Activated CD4-positive, alpha-beta T cell treated with anti-CD3 and anti-CD28 coated beads for 48 hours (primary cell): ENCODE data around the gene LDLRAD4.
A peak's percentile ranks its signal among the peaks of the same experiment; 100 is the strongest.

Experiments used
- DNase-seq: peaks from one replicate; pipeline ENCODE4 v3.0.0-alpha.2; 2020

The LDLRAD4 gene

DNA sequence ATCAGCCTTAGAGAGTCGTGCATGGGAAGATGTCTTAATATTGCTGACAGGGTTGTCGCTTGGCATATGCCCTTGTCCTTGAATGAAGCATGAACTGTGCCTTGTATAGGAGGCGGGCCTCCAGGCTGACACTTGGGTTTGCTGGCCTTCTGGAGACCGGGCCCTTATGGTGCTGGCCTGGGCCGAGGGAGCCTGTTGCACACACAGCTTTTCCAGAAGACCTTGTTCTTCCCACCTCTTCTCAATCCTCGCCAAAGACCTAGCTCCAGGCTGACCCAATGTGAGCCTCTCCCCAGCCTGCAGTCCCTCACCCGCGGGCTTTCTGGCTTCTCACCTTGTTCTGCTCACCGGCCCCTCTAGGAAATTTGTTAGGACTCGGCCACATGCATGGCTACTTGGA, 308.7 kb downstream of the LDLRAD4 start:
- no peak for DNase-seq

DNA sequence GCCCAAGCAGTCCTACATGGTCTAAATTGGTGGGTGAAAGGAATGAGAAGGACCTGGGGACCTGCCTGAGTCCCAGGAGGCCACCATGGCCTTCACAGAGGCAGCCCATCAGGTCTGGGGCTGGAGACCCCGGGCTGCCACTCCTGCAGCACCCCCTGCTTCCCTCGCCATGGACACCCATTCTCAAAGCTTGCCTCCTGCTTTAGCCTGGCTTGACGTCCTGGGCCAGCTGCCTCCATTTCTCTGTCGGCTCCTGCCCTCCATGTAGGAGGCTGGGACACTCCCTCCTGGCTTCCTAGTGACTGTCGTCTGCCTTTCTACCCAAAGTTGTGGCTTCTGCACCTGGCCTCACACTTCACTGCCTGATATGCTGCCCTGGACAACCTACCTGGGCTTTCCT, 309.2 kb downstream of the LDLRAD4 start:
- no peak for DNase-seq

DNA sequence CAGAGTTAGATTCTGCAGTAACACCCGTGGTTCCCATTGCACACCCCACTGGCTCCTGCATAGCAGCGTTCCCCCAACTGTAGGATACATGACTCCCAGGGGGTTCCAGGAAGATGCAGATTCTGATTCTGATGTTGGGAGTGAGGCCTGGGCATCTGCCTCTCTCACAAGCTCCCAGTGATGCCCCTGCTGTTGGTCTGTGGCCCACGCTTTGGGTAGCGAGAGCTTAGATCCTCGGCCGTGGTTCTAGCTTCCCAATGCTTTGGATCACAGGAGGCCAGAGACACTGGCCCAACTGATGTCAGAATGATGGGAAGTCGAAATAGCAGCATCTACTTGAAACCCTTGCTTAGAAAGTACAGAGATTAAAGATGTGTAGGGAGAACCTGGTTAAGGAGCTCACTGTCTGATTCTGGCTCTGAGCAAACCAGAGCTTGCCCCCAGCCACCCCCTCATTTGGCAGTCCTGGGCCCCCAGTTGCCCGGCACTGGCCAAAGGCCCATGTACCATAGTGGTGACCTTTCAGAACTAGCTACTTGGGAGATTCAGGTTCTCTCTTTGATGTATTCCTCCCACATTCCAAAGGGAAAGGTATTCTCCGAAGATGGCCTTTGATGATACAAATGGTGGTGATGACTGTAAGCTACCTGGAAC, 310.3 kb downstream of the LDLRAD4 start:
- DNase-seq = no peak

DNA sequence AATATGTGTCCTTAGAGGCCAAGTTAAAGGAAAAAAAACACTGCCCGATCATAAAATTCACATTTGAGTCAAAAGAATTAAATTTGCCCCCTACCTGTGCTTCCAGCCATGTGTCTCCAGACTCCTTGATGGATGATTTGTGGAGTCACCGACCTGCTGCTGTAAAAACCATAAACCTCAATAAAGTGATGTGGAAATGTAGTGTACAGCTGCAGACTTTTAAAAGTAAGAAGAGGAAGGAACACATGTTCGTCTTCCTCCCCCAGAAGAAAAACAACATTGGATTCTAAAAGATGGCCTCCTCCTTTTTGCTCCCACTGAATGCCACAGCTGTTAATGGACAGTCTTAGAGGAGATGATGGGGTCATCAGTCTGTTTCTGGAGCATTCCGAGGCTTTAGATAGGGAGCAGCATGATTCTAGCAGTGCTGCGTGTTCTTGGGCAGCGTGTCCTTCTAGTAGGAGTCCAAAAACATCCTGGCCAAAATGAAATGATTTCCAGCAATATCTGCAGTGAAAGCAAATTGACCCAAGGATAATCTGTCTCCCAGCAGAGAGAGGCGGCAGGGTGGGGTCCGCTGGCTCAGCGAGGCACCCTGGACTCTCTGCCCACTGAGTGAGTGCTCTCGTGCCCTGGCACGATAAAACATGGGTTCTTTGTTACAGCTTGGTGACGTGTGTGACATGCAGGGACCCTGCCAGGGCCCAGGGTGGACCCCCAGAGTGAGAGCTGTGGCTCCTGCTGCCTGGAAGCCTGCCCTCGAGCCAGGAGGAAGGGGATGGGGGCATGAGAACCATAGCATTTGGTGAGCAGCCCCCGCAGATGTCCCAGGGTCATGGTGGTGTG, 311.7 kb downstream of the LDLRAD4 start:
- no peak for DNase-seq

DNA sequence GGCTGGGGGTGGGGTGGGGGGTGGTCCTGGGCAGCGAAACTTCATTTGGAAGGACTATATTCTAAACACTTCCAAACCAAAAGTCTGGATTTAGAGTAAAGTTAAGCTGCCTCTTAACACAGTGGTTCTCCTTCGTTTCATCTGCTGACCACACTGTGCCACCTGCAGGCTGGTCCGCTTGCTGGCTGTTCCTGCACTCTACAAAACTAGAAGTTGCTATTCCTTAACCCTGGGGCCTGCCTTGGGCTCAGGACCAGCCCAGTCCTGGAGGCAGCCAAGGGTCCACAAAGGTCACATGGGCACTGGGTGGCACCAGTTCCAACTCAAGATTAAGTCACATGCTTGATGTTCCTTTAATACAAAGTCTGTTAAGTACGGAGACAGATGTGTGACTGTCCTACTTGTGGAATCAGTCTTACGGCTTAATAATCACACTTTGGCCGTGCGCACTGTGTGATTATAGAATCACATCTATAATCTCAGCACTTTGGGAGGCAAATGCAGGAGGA, 312.4 kb downstream of the LDLRAD4 start:
- no peak for DNase-seq

DNA sequence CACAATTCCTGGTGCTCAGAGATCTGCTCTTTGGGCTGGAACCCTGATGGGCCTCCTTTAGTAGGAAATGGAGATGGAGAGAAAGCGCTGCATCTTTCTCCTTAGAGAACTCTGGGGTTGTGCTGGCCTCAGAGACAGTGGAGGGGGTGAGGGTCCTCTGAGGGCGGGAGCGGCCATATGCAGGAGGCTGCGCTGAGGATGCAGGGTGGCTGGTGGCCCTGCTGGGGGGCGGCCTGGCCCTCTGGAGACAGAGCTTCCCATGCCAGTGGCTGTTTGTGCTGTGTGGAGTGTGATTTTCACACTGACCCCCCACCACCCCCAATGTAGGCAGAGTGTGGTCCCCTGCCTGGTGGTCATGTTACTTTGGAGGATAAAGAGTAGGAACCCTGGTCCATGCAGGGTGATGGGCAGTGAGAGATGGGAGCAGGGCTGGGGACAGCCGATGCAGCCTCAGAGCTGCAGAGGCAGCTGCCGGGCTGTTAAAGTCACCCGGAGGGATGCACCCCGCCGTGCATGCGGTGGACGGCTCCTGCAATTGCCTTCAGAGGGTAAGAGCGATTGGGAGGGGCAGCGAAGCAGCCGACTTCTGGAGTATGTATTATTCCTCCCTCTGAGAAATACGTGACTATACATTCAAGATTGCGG, 313.2 kb downstream of the LDLRAD4 start:
- no peak for DNase-seq

DNA sequence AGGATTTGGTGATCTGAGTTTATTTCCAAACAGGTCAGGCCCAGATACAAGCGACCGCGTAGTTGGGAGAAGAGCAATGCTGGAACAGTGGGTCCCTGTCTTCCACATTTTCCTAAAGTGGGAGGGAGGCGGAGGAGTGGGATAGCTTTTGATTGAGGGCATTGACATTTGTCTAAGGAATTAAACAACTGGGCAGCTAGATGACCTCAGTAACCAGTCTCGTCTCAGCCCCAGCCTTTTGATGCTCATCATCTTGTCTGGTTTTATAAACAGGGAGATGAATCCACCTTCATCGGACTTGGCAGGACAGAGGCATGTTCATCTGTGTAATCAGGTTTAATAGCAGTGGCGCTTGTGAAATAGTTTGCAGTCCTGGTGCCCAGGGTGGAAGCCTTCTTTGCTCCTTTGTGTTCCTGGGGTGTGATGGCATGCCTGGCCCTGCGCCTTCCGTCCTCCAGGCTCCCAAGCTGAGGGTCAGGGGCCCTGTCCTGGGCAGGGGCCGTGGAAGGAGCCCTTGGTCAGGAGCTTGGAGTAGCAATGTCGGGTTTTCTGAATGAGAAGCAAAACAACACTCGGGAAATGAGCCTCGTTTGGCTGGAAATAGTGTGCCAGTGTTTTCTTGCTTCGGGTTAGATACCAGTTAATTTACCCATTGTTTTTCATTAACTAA, 314.0 kb downstream of the LDLRAD4 start:
- no peak for DNase-seq

DNA sequence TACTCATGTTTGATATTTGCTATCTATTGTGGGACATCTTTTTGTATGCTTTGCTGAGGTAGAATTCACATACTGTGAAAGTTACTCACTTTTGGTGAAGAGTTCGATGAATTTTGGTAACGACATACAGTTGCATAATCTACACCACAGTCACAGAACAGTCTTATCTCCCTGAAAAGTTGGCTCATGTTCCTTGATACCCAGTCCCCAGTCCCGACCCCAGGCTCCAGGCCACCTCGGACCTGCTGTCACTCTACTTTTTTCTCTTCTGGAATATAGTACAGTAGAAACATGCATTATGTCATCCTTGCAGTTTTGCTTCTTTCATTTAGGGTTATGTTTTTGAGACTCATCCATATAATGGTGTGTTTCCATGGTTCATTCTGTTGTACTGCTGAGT, 316.1 kb downstream of the LDLRAD4 start:
- DNase-seq = no peak

DNA sequence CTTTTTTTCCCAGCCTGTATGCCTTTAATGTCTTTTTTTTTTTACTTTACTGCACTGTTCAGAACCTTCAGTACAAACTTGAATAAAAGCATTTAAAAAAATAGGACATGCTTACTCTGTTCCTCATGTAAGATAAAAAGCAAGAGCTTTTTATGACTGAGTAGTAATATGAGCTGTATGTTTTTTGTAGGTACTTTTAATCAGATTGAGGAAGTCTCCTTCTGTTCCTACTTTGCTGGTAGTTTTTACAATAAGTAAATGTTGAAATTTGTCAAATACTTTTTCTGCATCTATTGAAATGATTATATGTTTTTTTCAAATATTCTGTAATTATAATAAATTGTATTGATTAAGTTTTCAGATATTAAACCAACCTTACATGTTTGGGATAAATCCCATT, 318.0 kb downstream of the LDLRAD4 start:
- DNase-seq = no peak

DNA sequence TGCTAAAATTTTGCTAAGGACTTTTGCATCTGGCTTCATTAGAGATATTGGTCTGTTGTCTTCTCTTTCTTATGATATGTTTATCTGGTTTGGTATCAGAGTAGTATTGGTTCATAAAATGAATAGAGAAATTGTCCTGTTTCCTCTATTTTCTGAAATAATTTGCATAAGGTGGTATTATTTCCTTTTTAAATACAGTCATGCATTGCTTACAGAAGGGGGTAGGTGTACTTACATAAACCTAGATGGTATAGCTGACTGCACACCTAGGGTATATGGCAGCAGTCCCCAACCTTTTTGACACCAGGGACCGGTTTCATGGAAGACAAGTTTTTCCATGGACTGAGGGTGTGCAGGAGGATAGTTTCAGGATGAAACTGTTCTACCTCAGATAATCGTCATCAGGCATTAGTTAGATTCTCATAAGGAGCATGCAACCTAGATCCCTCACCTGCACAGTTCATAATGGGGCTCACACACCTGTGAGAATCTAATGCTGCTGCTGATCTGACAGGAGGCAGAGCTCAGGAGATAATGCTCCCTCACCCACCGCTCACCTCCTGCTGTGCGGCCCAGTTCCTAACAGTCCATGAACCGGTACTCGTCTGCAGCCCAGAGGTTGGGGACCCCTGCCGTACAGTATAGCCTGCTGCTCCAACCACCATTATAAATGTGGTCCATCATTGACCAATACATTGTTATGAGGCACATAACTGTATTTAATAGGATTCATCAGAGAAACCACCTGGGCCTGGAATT, 318.6 kb downstream of the LDLRAD4 start:
- no peak for DNase-seq

DNA sequence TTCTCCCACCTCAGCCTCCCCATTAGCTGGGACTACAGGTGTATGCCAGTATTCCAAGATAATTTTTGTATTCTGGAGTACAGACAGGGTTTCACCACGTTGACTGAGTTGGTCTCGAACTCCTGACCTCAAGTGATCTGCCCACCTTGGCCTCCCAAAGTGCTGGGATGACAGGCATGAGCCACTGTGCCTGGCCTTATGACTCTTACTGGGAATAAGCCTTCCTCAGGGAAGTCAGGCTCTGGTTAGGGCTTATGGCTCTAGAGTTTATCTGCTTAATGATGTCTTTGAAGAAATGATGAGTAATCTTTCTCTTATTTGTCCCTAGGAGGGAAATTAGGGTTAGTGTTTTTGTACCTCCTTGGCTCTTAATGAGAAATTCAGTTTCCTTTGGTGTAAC, 320.1 kb downstream of the LDLRAD4 start:
- no peak for DNase-seq

DNA sequence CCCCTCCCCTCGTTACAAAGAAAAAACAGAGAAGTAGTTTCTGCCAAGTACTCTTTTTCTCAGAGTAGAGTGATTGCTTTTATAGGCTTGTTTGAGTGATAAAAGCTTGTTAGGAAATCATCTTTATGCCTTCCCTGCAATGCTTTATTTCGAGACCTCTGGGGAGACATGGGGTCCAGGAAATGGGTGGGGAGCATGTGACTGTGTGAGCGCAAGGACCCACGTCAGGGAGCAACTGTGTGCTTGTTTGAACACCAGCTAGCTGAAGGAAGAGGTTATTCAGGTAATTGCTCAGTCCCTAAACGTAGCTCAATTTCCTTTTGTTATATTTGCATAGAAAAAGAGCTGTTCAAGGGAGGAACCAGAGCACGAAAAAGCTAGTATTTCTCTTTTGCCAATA, 320.5 kb downstream of the LDLRAD4 start:
- peak; percentile 13 for DNase-seq

DNA sequence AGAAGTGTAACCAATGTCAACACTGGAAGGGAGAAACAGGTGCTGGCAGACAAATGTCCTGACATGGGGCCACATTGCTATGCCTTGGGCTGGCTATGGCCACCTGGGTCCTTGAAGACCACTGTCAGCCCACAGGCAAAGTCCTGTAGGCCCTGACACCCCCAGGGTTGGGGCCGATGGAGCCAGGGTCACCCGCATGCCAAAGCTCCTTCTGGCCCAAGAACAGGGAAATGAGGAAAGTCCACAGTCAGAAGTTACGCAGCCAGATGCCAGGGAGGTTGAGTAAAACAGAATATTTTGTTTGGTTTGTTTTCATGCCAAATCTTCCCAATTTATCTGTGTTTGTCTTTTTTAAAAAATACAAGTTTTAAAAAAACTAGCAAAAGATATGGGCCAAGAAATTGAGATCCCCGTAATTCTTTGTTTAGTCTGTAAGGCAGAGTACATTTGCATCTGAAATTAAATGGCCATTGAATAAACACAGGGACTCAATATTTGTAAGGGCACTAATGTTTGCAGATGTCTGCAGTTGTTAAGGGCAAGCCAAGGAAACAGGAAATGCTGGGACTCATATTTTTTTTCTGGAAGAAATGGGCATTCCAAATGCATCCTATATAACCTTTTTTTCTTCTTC, 321.4 kb downstream of the LDLRAD4 start:
- DNase-seq = no peak

DNA sequence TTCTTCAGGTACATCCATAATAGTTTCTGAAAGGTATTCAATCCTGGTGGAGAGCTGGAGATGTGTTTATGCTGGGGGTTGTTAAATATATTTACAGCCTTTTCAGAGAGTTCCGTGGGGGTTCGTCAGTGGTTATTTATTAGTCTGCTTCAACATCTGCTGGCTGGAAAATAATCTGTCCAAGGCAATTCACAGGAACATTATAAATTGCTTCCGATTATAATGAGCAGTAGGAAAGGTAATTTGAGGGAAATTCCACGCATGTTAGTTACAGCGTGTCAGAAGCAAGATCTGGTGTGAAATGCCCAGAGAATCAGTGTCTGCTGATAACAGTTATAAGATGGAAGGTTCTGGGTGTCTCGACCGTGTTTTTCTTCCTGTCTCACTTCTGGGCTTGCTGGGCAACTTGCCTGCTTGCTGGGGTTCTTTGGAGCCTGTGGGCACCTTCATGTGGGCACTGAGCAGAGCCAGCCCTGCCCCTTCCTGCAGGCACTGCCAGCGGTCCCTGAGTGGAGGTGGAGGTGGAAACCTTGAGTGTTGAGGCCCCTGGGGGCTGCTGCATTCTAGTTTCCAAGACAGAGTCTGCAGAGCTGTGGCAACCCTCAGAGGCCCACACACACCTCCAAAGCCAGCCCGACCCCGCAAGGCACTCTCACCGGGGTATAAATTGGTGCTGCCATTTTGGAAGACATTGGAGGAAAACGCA, 322.1 kb downstream of the LDLRAD4 start:
- peak; percentile 46 for DNase-seq

DNA sequence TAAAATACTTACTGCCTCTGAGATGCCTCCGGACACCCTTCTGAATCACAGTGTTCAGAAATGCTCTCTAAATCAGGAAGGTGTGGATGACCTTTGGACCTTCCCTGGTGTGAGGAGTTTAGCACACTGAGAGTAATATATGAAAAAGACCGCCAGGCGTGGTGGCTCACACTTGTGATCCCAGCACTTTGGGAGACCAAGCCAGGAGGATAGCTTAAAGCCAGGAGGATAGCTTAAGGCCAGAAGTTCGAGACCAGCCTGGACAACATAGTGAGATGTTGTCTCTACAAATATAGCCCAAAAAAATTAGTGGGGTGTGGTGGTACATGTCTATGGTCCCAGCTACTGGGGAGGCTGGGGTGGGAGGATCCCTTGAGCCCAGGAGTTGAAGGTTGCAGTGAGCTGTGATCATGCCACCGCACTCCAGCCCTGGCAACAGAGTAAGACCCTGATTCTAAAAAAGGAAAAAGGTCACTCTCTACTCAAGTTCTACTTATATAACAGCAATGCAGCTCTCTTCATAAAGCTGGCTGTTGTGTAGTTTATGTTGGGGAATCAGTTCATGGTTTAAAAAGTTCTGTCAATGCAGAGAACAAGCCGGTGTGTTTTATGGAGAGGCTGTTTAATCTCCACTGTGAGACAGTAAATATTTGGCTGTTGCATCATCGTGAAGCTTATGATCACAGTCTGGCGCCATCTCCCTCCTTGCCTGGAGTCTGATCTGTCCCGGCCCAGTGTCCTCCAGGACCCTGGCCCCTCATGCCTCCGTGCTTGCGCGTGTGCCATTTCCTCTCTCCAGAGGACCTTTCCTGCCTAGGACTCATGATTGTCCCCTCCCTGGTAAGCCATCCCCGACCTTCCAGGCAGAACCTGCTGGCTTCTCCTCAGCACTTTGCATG, 323.3 kb downstream of the LDLRAD4 start:
- DNase-seq = no peak

DNA sequence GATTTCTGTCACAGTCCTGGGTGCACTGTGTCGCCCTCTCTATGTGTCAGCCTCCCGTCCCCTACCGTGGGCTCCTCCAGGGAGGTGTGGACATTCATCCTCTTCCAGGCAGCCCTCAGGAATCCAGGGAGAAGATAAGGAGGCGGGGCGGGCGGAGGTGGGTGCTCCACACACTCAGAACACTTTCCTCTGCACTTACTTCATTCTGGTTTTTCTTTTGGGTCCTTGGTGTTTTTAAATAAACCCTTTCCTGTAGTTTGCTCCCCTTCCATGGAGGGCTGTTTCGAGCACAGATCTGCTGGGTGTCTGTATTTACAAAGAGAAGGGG, 323.9 kb downstream of the LDLRAD4 start:
- no peak for DNase-seq

DNA sequence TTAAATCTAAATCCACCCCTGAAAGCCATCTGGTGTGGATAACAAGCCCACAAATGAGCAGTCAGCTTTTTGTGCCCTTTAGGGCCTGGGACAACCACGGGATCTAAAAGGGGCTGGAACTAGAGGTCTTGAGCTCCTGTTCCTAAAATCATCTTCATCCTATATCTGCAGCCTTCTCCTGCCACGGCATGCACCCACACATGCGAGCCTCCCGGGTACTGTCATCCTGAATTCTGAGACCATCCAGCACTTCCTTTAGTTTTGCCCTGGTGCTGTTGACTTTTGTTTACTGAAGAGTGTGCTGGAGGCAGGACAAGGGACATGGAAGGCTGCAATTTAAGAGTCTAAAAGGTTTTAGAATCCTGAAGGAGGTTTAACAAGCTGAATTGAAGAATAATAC, 324.6 kb downstream of the LDLRAD4 start:
- no peak for DNase-seq

DNA sequence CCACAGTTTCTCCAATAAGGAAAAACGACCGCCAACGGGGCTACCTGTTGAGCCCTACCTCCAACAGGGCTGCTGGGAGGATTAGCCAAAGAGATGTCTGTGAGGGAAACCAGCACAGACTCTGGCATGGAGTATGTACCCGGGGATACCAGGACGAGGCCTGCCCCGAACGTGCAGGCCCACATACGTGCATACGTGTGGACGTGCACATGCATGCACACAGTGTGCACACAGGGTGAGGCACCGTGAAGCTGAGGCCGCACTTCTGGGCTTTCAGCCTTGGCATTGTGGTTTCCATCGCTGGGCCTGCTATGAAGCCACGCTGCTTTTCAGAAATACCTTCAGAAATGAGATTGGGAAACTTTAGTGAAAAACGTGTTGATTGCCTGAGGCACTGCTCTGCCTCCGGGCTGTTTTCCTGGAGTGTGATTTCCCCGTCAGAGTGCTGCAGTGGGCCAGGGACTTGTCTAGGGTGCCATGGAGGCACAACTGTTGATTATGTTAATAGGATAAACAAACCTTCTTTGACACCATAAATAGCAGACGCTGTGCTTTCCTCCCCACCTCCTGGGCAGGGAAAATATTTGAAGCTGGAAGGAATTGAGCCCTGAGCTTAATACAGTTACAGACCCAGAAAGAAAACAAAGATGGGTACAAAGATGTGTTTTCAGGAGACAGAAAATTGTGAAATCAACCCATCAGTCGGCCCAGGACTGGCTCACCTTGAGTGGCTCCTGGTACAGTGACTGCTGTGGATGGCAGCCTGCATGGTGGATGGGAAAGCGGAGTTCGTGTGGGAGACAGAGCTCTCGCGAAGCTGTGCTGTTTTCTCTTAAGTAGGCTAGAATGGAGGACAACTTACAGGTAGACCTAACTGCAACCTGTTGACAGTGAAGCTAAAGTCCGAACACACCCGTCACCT, 325.5 kb downstream of the LDLRAD4 start:
- no peak for DNase-seq

DNA sequence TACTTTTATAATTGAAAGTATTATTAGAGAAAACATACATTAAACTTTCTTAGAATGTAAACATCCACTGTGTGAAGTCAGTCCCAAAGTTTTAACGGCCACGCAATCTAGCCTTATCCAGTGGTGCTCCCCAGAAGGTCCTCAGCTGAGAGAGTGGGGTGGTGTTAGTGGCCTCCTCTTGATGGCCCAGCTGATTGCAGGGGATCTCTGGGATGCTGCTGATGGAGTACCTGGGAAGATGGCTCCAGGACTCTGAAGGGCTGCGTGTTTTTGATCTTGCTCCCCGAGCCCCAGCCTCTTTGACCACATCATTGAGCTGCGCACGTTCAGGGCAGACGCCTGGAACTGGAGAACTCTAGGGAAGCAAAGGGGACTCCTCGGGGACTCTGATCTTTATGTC, 326.4 kb downstream of the LDLRAD4 start:
- no peak for DNase-seq
